ENCODE measurements around the gene FTH1.

DNA sequence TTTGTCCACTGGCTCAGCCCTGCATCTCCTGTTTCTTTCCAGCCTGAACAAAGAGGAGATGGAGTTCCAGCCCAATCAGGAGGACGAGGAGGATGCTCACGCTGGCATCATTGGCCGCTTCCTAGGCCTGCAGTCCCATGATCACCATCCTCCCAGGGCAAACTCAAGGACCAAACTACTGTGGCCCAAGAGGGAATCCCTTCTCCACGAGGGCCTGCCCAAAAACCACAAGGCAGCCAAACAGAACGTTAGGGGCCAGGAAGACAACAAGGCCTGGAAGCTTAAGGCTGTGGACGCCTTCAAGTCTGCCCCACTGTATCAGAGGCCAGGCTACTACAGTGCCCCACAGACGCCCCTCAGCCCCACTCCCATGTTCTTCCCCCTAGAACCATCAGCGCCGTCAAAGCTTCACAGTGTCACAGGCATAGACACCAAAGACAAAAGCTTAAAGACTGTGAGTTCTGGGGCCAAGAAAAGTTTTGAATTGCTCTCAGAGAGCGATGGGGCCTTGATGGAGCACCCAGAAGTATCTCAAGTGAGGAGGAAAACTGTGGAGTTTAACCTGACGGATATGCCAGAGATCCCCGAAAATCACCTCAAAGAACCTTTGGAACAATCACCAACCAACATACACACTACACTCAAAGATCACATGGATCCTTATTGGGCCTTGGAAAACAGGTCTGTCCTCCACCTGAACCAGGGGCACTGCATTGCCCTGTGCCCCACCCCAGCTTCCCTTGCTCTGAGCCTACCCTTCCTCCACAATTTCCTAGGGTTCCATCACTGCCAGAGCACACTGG lies 5.0 kb downstream of the FTH1 start:
- no peak for TF ChIP-seq RFX5 (IDR thresholded peaks at IDR 0.05; ENCODE audit: low read length)
- no peak for TF ChIP-seq RXRA (IDR thresholded peaks at IDR 0.05; ENCODE audit: borderline replicate concordance, low read depth)
- TF ChIP-seq, protein P1, sequence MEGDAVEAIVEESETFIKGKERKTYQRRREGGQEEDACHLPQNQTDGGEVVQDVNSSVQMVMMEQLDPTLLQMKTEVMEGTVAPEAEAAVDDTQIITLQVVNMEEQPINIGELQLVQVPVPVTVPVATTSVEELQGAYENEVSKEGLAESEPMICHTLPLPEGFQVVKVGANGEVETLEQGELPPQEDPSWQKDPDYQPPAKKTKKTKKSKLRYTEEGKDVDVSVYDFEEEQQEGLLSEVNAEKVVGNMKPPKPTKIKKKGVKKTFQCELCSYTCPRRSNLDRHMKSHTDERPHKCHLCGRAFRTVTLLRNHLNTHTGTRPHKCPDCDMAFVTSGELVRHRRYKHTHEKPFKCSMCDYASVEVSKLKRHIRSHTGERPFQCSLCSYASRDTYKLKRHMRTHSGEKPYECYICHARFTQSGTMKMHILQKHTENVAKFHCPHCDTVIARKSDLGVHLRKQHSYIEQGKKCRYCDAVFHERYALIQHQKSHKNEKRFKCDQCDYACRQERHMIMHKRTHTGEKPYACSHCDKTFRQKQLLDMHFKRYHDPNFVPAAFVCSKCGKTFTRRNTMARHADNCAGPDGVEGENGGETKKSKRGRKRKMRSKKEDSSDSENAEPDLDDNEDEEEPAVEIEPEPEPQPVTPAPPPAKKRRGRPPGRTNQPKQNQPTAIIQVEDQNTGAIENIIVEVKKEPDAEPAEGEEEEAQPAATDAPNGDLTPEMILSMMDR (IDR thresholded peaks at IDR 0.05), result no peak
- no peak for TF ChIP-seq TAF1 (IDR thresholded peaks at IDR 0.05; ENCODE audit: borderline replicate concordance, low read depth, low read length)
